Naive thymus-derived CD4-positive, alpha-beta T cell (primary cell): ENCODE measurements around the gene IRF4. TPM values are rescaled to one million over a fixed set of nuclear protein-coding genes. Genes with fewer than 3 reads are reported as not detected.
A peak's percentile ranks its signal among the peaks of the same experiment; 100 is the strongest.

Source experiments
- ATAC-seq: fragments of 150-1000 bp; cut with Tn5 transposase; 2 replicates; pipeline ENCODE4 v1.10.0; 2021; ENCODE audit warnings: mild to moderate bottlenecking, moderate library complexity
- CTCF ChIA-PET: fragments of 350-600 bp; sonication (Branson Sonifier 250); formaldehyde crosslinking; loops from one replicate; lab custom pipeline; 2021; ENCODE audit warnings: antibody characterized with exemption; lab: Charles Lee
- POLR2A ChIA-PET: fragments of 350-600 bp; sonication (Branson Sonifier 250); formaldehyde crosslinking; loops from one replicate; lab custom pipeline; 2021; ENCODE audit warnings: antibody characterized with exemption, inconsistent platforms; lab: Charles Lee
- DNase-seq, 9 donors: peaks; one replicate each; pipeline versions ENCODE4 v3.0.0 to v3.0.0-alpha.2; 2020 to 2022; ENCODE audit warnings: mixed read lengths in 1 of 9
- H3K27ac ChIP-seq: one replicate; pipeline ENCODE4 v1.7.0; 2013; ENCODE audit warnings: mild to moderate bottlenecking, low read depth, low read length, moderate library complexity
- H3K27me3 ChIP-seq, 2 donors: one replicate each; pipeline ENCODE4 v1.7.0; 2013; ENCODE audit warnings: low read length in 2 of 2, mild to moderate bottlenecking in 2 of 2, moderate library complexity in 2 of 2; ENCODE audit not compliant: control insufficient read depth in 2 of 2, insufficient read depth in 2 of 2
- H3K36me3 ChIP-seq, 3 experiments: 1 replicate in 2 of 3; 2 replicates in 1 of 3; pipeline ENCODE4 v1.7.0; 2013; ENCODE audit warnings: low read length in 3 of 3, mild to moderate bottlenecking in 3 of 3, moderate library complexity in 1 of 3; ENCODE audit not compliant: insufficient read depth in 3 of 3, control insufficient read depth in 2 of 3
- H3K4me1 ChIP-seq, 2 donors: one replicate each; pipeline ENCODE4 v1.7.0; 2013; ENCODE audit warnings: low read length in 2 of 2, mild to moderate bottlenecking in 2 of 2, moderate library complexity in 1 of 2; ENCODE audit not compliant: control insufficient read depth in 2 of 2, insufficient read depth in 2 of 2
- H3K4me3 ChIP-seq: 2 replicates; pipeline ENCODE4 v1.7.0; 2013; ENCODE audit warnings: mild to moderate bottlenecking, low read length
- H3K9me3 ChIP-seq, 3 experiments: 1 replicate in 2 of 3; 2 replicates in 1 of 3; pipeline ENCODE4 v1.7.0; 2013; ENCODE audit warnings: low read length in 3 of 3; ENCODE audit not compliant: control insufficient read depth in 2 of 3
- H3K27ac Mint-ChIP-seq, 9 donors: one replicate each; pipeline ENCODE4 v1.8.0; 2020 to 2022; ENCODE audit warnings: mixed read lengths in 9 of 9, mild to moderate bottlenecking in 8 of 9, moderate library complexity in 5 of 9, inconsistent platforms in 2 of 9
- H3K27me3 Mint-ChIP-seq, 5 donors: one replicate each; pipeline ENCODE4 v1.8.0; 2021 to 2022; ENCODE audit warnings: mixed read lengths in 5 of 5, mild to moderate bottlenecking in 1 of 5
- H3K36me3 Mint-ChIP-seq, 5 donors: one replicate each; pipeline ENCODE4 v1.8.0; 2020 to 2022; ENCODE audit warnings: mixed read lengths in 5 of 5, mild to moderate bottlenecking in 3 of 5, inconsistent platforms in 1 of 5
- H3K4me1 Mint-ChIP-seq, 7 donors: one replicate each; pipeline ENCODE4 v1.8.0; 2020 to 2022; ENCODE audit warnings: mixed read lengths in 7 of 7, mild to moderate bottlenecking in 3 of 7, inconsistent platforms in 1 of 7
- H3K4me3 Mint-ChIP-seq, 10 donors: one replicate each; pipeline ENCODE4 v1.8.0; 2020 to 2022; ENCODE audit warnings: mild to moderate bottlenecking in 10 of 10, mixed read lengths in 10 of 10, moderate library complexity in 6 of 10, inconsistent platforms in 2 of 10
- H3K9me3 Mint-ChIP-seq, 11 donors: one replicate each; pipeline ENCODE4 v1.8.0; 2020 to 2022; ENCODE audit warnings: mixed read lengths in 11 of 11, mild to moderate bottlenecking in 4 of 11, inconsistent platforms in 1 of 11, moderate library complexity in 1 of 11
- intact Hi-C, 2 donors: fragments of 100-400 bp; cut with micrococcal nuclease; formaldehyde crosslinking; loops; one replicate each; pipeline ENCODE4 v1.15.1; 2023
- polyA plus RNA-seq, 2 donors: library from polyadenylated mRNA; unstranded; fragments of 300-500 nt; fragmentation: Illumina TruSeq; gene quantifications; one replicate each; pipeline ENCODE4 v1.2.3, GENCODE V29; 2021
- total RNA-seq, 6 experiments: library from RNA in 5 of 6; stranded (reverse) in 5 of 6; gene quantifications; 1 replicate in 5 of 6; 2 replicates in 1 of 6; pipeline ENCODE4 v1.2.3 and lab custom pipeline; 2021 to 2026

Gene IRF4
- total and polyA plus RNA-seq, 7 experiments from 2014 or later = 3.2 to 175 (median 13.0) TPM

DNA sequence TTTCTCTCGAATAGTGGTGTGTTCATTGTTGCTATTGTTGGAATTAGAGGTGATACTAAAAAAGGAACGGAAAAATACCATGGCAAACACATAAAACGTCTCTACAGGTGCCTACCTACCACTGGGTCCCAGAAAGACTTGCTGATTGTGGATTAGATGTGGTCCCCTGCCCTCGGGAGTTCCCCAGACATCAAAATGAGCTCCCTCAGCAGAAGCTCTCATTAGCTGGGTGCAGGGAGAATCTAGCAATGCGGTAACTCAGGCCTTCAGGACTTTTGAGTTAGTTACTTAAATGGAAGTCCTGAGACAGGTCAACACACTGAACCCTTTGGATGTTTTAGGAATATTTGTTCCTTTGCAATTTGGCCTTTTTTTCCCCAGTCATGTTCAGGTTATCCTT lies 6.1 kb downstream of the IRF4 start:
- ChIA-PET POLR2A (interaction anchor here (0.6 to 1.0 kb wide), 3 partner anchors 8 to 79 kb away, joined by 3 read pairs; no protein-coding TSS in a partner anchor), CTCF (no interaction called here)
- DNase-seq = no peak
- Histone ChIP-seq H3K27ac (no peak overlapping the region), H3K27me3 (no peaks in the 10 kb centered on the region), H3K9me3 (no peaks in the 10 kb centered on the region), H3K4me3 (no peak overlapping the region), H3K36me3 (peaks cover 0 to 27% (median 0%) of the 10 kb centered on the region in 3 experiments), H3K4me1 (peaks cover 8 to 10% of the 10 kb centered on the region in 2 donors)
- Mint-ChIP-seq H3K4me1 (peaks cover 16 to 82% (median 35%) of the 10 kb centered on the region in 7 donors), H3K27me3 (peaks cover 0 to 6% (median 3%) of the 10 kb centered on the region in 5 donors), H3K27ac (peak overlapping the region in 5 of 9 donors; percentile 5 to 75 (median 36)), H3K36me3 (peaks cover 0 to 71% (median 10%) of the 10 kb centered on the region in 5 donors), H3K9me3 (no peaks in the 10 kb centered on the region), H3K4me3 (peak overlapping the region in 1 of 10 donors; percentile 63)
- ATAC-seq = no peak
- intact Hi-C loops = loop anchor here in 1 of 2 donors (2.0 kb wide), 1 partner anchor 49 kb away; no protein-coding TSS in a partner anchor

DNA sequence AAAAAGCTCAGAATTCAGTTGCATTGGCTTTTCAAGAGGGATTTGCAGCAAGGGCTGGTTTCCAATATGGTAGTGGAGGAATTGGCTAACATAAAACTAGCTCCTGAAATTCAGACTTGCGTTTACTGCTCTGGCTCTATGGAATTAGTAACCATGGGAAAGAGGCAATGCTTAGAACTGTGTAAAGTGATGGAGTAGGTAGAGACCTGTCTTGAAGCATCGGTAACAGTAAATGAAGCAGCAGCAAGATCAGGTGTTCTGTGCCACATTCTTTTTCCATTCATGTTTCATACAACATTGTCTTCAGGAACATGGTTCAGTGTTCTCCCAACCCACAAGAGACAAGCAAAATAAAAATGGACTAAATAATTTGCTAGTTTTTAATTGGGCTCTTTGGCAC lies 6.5 kb downstream of the IRF4 start:
- Mint-ChIP-seq H3K4me3 (peak overlapping the region in 1 of 10 donors; percentile 63), H3K9me3 (no peaks in the 10 kb centered on the region), H3K27ac (peak overlapping the region in 4 of 9 donors; percentile 24 to 75 (median 50)), H3K27me3 (peaks cover 0 to 6% (median 3%) of the 10 kb centered on the region in 5 donors), H3K4me1 (peaks cover 14 to 87% (median 39%) of the 10 kb centered on the region in 7 donors), H3K36me3 (peaks cover 0 to 71% (median 10%) of the 10 kb centered on the region in 5 donors)
- Histone ChIP-seq H3K27me3 (no peaks in the 10 kb centered on the region), H3K4me1 (peaks cover 8 to 12% of the 10 kb centered on the region in 2 donors), H3K27ac (no peak overlapping the region), H3K4me3 (no peak overlapping the region), H3K9me3 (no peaks in the 10 kb centered on the region), H3K36me3 (peaks cover 0 to 26% (median 0%) of the 10 kb centered on the region in 3 experiments)
- ATAC-seq (no peak), DNase-seq (no peak)
- CTCF ChIA-PET = no interaction called here
- intact Hi-C loops = loop anchor here in 1 of 2 donors (2.0 kb wide), 1 partner anchor 49 kb away; no protein-coding TSS in a partner anchor
- POLR2A ChIA-PET = interaction anchor here (0.9 to 1.0 kb wide), 2 partner anchors 8 to 10 kb away, joined by 3 read pairs; no protein-coding TSS in a partner anchor

DNA sequence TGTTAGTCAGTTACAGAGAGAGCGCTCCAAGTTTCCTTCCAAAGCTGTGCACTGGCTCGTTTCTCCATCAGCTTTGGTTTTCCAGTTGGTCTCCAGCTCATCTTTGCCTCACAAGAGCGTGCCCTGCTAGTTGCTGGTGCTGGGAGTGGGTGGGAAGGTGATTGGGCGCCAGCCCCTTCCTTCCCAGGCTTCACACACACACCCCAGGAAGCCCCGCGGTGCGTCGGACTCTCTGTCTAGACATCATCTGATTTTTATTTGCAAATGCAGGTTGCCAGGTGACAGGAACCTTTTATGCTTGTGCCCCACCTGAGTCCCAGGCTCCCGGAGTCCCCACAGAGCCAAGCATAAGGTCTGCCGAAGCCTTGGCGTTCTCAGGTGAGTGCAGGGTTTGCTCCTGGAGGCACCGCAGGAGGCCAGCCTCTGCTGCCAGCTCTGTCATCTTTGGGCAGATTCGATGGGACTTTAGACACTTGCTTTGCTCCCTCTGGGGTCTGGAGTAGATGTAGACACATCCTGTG lies 7.1 kb downstream of the IRF4 start:
- Histone ChIP-seq H3K4me1 (peaks cover 8 to 18% of the 10 kb centered on the region in 2 donors), H3K27me3 (no peaks in the 10 kb centered on the region), H3K36me3 (peaks cover 0 to 26% (median 0%) of the 10 kb centered on the region in 3 experiments), H3K9me3 (no peaks in the 10 kb centered on the region), H3K27ac (peak overlapping the region; percentile 7), H3K4me3 (no peak overlapping the region)
- Mint-ChIP-seq H3K27ac (peak overlapping the region in 6 of 9 donors; percentile 36 to 63 (median 48)), H3K27me3 (peaks cover 0 to 5% (median 3%) of the 10 kb centered on the region in 5 donors), H3K4me1 (peaks cover 13 to 91% (median 42%) of the 10 kb centered on the region in 7 donors), H3K36me3 (peaks cover 0 to 75% (median 9%) of the 10 kb centered on the region in 5 donors), H3K4me3 (peak overlapping the region in 1 of 10 donors; percentile 63), H3K9me3 (no peaks in the 10 kb centered on the region)
- ChIA-PET CTCF (interaction anchor here (1.0 kb wide), 1 partner anchor 91 kb away, joined by 4 read pairs; no protein-coding TSS in a partner anchor), POLR2A (interaction anchor here (0.7 to 1.0 kb wide), 3 partner anchors 9 to 15 kb away, joined by 3 to 4 read pairs (median 3); no protein-coding TSS in a partner anchor)
- intact Hi-C loops = loop anchor here in 1 of 2 donors (1.0 to 2.0 kb wide), 2 partner anchors 7 to 48 kb away; partner anchors contain the start of gene IRF4
- ATAC-seq (no peak), DNase-seq (no peak)

DNA sequence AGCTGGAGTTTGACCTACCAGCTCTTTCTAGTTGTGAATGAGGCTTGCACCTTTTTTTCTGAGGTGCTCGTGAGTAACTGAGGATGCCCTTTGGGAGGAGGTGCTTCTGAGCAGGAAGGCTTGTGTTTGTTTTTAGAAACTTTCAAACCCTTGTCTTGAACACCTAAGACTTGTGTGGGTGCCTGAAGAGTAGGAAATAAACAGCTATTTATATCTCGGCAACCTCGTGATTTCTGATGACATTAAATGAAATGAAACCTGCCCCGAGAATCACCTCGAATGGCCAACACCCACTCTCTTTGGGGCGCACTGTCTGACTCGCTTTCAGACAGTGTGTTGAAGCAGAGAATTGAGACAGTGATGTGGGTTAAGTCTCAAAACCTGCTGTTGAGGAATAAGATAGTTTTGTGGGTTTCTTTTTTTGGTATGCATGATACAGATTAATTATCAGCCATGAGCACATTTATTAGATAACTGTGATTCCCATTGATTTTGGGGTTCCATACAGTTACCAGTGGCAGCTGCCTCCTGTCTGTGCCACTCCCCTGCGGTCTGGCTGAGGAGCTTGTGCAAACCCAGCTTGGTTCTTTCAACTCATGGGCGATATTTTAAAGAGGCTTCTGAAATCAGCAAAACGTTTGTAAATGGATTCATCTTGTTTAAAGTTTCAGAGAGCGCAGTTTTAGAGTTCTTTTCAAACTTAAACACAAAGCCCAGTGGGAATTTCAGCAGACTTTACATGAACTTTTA lies 8.4 kb downstream of the IRF4 start:
- Mint-ChIP-seq H3K9me3 (no peaks in the 10 kb centered on the region), H3K4me1 (peaks cover 19 to 92% (median 49%) of the 10 kb centered on the region in 7 donors), H3K36me3 (peaks cover 0 to 81% (median 6%) of the 10 kb centered on the region in 5 donors), H3K4me3 (peak overlapping the region in 8 of 10 donors; percentile 32 to 78 (median 56)), H3K27ac (peak overlapping the region; percentile 41 to 84 (median 77)), H3K27me3 (no peaks in the 10 kb centered on the region)
- Histone ChIP-seq H3K36me3 (peaks cover 0 to 26% (median 0%) of the 10 kb centered on the region in 3 experiments), H3K27me3 (no peaks in the 10 kb centered on the region), H3K9me3 (no peaks in the 10 kb centered on the region), H3K4me1 (peaks cover 8 to 29% of the 10 kb centered on the region in 2 donors), H3K4me3 (no peak overlapping the region), H3K27ac (no peak overlapping the region)
- intact Hi-C loops = loop anchor here in 1 of 2 donors (1.0 to 5.0 kb wide), 4 partner anchors 9 to 157 kb away; partner anchors contain the start of gene IRF4
- ATAC-seq (peak; percentile 76), DNase-seq (peak in 7 of 9 donors; percentile 27 to 66 (median 60))
- ChIA-PET CTCF (interaction anchor here (0.7 to 1.1 kb wide), 4 partner anchors 9 to 90 kb away, joined by 3 to 5 read pairs (median 4); no protein-coding TSS in a partner anchor), POLR2A (interaction anchor here (1.1 to 2.4 kb wide), 3 partner anchors 8 to 50 kb away, joined by 3 to 9 read pairs (median 3); partner anchors contain the start of gene IRF4)

DNA sequence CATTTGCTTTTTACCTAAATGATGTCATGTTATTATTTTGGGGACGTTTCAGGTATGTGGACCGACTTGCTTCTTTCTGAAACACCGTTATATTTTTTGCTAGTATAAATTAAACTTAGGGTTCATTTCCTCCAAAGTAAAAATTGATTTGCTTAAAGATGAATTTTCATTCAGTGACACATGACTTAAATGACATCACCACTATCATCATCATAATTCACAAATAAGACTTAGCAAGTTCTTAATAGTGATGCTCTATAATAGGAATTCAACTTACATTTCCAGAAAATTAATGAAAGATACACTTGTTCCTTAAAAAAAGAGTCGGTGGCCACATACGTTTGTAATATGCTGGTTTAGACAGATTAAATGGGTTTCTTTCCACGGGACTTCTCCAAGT lies 9.3 kb downstream of the IRF4 start:
- ATAC-seq (no peak), DNase-seq (no peak)
- no peaks in the 10 kb centered on the region for H3K9me3 Mint-ChIP-seq
- Histone ChIP-seq H3K27ac (no peak overlapping the region), H3K9me3 (no peaks in the 10 kb centered on the region), H3K27me3 (no peaks in the 10 kb centered on the region), H3K36me3 (peaks cover 0 to 24% (median 0%) of the 10 kb centered on the region in 3 experiments), H3K4me3 (no peak overlapping the region), H3K4me1 (peaks cover 8 to 35% of the 10 kb centered on the region in 2 donors)
- ChIA-PET CTCF (no interaction called here), POLR2A (interaction anchor here (2.4 kb wide), 1 partner anchor 9 kb away, joined by 9 read pairs; the partner anchor contains the start of gene IRF4)
- peak overlapping the region in 3 of 9 donors; percentile 11 to 45 (median 18) for H3K27ac Mint-ChIP-seq
- peak overlapping the region in 1 of 10 donors; percentile 14 for H3K4me3 Mint-ChIP-seq
- H3K27me3 Mint-ChIP-seq = no peaks in the 10 kb centered on the region
- peaks cover 0 to 82% (median 6%) of the 10 kb centered on the region in 5 donors for H3K36me3 Mint-ChIP-seq
- intact Hi-C loops = loop anchor here in 1 of 2 donors (5.0 kb wide), 2 partner anchors 111 to 156 kb away; no protein-coding TSS in a partner anchor
- peaks cover 18 to 91% (median 55%) of the 10 kb centered on the region in 7 donors for H3K4me1 Mint-ChIP-seq
